OCI-LY7 (cell line): ENCODE results near the gene MEGF6. TPM values are rescaled to one million over a fixed set of nuclear protein-coding genes. Genes with fewer than 3 reads are reported as not detected.

Source experiments
- BruUV-seq: library from RNA; stranded (reverse); fragments of 400-500 nt; replicated peaks from 2 replicates; lab custom pipeline; 2021; lab: Mats Ljungman, UMichigan
- CTCF ChIA-PET: fragments of 300-600 bp; sonication (Branson Sonifier 250); formaldehyde crosslinking; loops from one replicate; lab custom pipeline; 2022; ENCODE audit warnings: antibody characterized with exemption; ENCODE audit not compliant: unreplicated experiment; lab: Charles Lee
- POLR2A ChIA-PET: fragments of 300-600 bp; sonication (Branson Sonifier 250); formaldehyde crosslinking; loops from one replicate; lab custom pipeline; 2022; ENCODE audit warnings: antibody characterized with exemption; lab: Charles Lee
- DNase-seq: peaks from one replicate; pipeline ENCODE4 v3.0.0-alpha.2; 2015; ENCODE audit warnings: low spot score
- H2AFZ ChIP-seq: fragments of 200-600 bp; sonication (generic), shearing (Covaris generic); 2 replicates; pipeline ENCODE4 v1.6.1; 2014; ENCODE audit warnings: mild to moderate bottlenecking, antibody characterized with exemption, low read length, moderate library complexity
- H3K27ac ChIP-seq: fragments of 200-600 bp; sonication (generic); 2 replicates; pipeline ENCODE4 v1.5.1; 2014; ENCODE audit warnings: mixed run types, low read depth, mild to moderate bottlenecking, moderate library complexity, low read length, inconsistent platforms; ENCODE audit not compliant: poor library complexity, severe bottlenecking
- H3K36me3 ChIP-seq: fragments of 200-600 bp; sonication (generic); 2 replicates; pipeline ENCODE4 v1.6.1; 2014; ENCODE audit warnings: mild to moderate bottlenecking, antibody characterized with exemption, low read length, moderate library complexity, mixed read lengths; ENCODE audit not compliant: insufficient read depth
- H3K4me1 ChIP-seq: fragments of 200-600 bp; sonication (generic); 2 replicates; pipeline ENCODE4 v1.5.1; 2014; ENCODE audit warnings: mild to moderate bottlenecking, low read length; ENCODE audit not compliant: insufficient read depth, poor library complexity, severe bottlenecking
- H3K4me2 ChIP-seq: fragments of 200-600 bp; sonication (generic); 2 replicates; pipeline ENCODE4 v1.6.1; 2014; ENCODE audit warnings: mild to moderate bottlenecking, low read length
- H3K4me3 ChIP-seq: fragments of 200-600 bp; sonication (generic); 2 replicates; pipeline ENCODE4 v1.5.1; 2014; ENCODE audit warnings: mild to moderate bottlenecking, low read depth, low read length; ENCODE audit not compliant: poor library complexity, severe bottlenecking
- H3K79me2 ChIP-seq: fragments of 200-600 bp; sonication (generic); 2 replicates; pipeline ENCODE4 v1.6.1; 2016; ENCODE audit warnings: low read depth, mild to moderate bottlenecking, low read length, moderate library complexity, mixed read lengths; ENCODE audit not compliant: insufficient read depth
- H3K9me2 ChIP-seq: fragments of 200-600 bp; sonication (generic); 2 replicates; pipeline ENCODE4 v1.6.1; 2016; ENCODE audit warnings: mild to moderate bottlenecking, low read length, mixed read lengths; ENCODE audit not compliant: insufficient read depth
- H3K9me3 ChIP-seq: fragments of 200-600 bp; sonication (generic); 2 replicates; pipeline ENCODE4 v1.6.1; 2014; ENCODE audit warnings: mild to moderate bottlenecking, mixed run types, low read length, mixed read lengths
- H4K20me1 ChIP-seq: fragments of 200-600 bp; sonication (generic); 2 replicates; pipeline ENCODE4 v1.6.1; 2014; ENCODE audit warnings: mild to moderate bottlenecking, antibody characterized with exemption, low read length, moderate library complexity, mixed read lengths; ENCODE audit not compliant: insufficient read depth
- EZH2phosphoT487 ChIP-seq: fragments of 200-600 bp; sonication (generic); IDR thresholded peaks from 2 replicates; pipeline ENCODE4 v1.6.1; 2018; ENCODE audit warnings: low read depth, borderline replicate concordance, mild to moderate bottlenecking, mixed run types, antibody characterized with exemption, low read length, moderate library complexity, mixed read lengths
- intact Hi-C: fragments of 100-400 bp; cut with micrococcal nuclease; formaldehyde crosslinking; loops from one replicate; pipeline ENCODE4 v1.10.0; 2022; ENCODE audit not compliant: unreplicated experiment
- total RNA-seq, 2 experiments: library from RNA; depleted of rRNA in 1 of 2; stranded (reverse); fragments of >200 nt in 1 of 2; shearing (Covaris generic) in 1 of 2; gene quantifications; 2 replicates each; pipeline ENCODE4 v1.2.3, GENCODE V29; 2014 to 2022
- TF ChIP-seq, protein P1 (sequence below): fragments of 200-600 bp; sonication (generic); conservative IDR thresholded peaks from 2 replicates; pipeline ENCODE4 v1.5.1; 2014; ENCODE audit warnings: mild to moderate bottlenecking, antibody characterized with exemption, low read length, moderate library complexity, mixed read lengths

MEGF6 gene
- total RNA-seq, 2 experiments from 2014 or later: 0.15 to 0.32 TPM

DNA sequence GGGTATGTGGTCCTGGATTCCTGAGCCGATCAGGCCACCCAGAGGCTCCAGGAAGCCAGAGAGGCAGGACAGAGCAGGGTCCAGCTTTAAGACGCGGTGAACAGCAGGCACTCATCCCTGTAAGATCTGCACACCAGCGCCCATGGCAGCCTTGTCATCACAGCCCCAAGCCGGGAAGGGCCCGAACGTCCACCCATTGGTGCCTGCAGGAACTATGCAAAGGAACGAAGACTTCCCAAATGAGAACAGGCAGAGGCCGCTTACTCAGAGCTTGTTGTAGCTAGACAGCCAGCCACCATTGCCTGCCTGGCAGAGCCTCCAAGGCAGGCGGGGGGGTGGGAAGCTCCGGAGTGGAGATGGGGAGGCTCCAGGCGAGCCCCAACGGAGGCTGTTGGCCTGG lies 169.0 kb downstream of the MEGF6 start:
- no peaks in the 10 kb centered on the region for H3K4me1 ChIP-seq
- H3K9me3 ChIP-seq: no peaks in the 10 kb centered on the region
- H3K4me2 ChIP-seq: no peak overlapping the region
- CTCF ChIA-PET: no interaction called here
- intact Hi-C loops: no loop called here
- no TSS peak for BruUV-seq
- H3K4me3 ChIP-seq: no peak overlapping the region
- no peak overlapping the region for H3K27ac ChIP-seq
- no peaks in the 10 kb centered on the region for H3K9me2 ChIP-seq
- H3K36me3 ChIP-seq: no peaks in the 10 kb centered on the region
- DNase-seq: no peak
- H2AFZ ChIP-seq: no peak overlapping the region
- H3K79me2 ChIP-seq: no peaks in the 10 kb centered on the region
- POLR2A ChIA-PET: interaction anchor here (1.1 kb wide), 1 partner anchor 11 kb away, joined by 4 read pairs; no protein-coding TSS in a partner anchor
- no peak for TF ChIP-seq EZH2phosphoT487
- TF ChIP-seq, protein P1, sequence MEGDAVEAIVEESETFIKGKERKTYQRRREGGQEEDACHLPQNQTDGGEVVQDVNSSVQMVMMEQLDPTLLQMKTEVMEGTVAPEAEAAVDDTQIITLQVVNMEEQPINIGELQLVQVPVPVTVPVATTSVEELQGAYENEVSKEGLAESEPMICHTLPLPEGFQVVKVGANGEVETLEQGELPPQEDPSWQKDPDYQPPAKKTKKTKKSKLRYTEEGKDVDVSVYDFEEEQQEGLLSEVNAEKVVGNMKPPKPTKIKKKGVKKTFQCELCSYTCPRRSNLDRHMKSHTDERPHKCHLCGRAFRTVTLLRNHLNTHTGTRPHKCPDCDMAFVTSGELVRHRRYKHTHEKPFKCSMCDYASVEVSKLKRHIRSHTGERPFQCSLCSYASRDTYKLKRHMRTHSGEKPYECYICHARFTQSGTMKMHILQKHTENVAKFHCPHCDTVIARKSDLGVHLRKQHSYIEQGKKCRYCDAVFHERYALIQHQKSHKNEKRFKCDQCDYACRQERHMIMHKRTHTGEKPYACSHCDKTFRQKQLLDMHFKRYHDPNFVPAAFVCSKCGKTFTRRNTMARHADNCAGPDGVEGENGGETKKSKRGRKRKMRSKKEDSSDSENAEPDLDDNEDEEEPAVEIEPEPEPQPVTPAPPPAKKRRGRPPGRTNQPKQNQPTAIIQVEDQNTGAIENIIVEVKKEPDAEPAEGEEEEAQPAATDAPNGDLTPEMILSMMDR: no peak
- no peaks in the 10 kb centered on the region for H4K20me1 ChIP-seq

DNA sequence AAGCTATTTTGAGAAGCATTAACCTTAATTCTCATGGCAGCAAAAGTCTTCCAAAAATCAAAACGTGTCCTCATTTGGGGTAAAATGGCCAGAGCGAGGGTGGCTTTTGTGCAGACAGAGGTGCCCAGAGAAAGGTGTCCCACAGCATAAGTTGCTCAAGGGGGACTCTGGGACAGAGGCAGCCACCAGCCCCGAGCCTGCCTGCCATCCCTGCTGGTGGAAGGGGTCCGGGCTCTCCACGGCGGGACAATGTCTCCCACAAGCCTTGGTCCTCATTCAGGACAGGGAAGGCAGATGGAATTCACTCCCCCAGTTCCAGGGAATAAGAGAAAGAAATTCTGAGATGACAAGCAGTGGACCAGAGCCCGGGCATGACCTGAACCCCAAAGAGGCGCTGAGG lies 169.4 kb downstream of the MEGF6 start:
- no peak for TF ChIP-seq EZH2phosphoT487
- TF ChIP-seq, protein P1: no peak
- no TSS peak for BruUV-seq

DNA sequence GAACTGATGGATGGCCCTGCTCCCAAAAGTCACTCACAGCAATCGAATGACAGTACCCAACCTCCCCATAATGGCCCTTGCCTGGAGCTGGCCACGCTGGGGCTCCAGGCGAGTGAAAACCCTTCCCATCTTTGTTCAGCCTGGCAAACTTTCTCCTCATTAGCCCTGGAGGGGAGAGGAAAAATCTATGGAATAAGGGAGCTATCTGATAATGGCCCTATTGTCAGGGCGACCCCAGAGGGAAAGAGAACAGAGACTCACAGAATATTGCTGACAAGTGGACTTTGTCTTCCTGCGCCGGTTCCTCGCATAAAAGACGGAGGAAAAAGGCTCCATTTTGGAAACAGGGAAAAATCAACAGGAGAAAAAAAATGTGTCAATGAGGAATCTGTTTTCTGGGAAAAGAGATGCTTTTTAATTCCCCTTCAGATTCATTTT lies 169.9 kb downstream of the MEGF6 start:
- CTCF ChIA-PET: no interaction called here
- Histone ChIP-seq H3K9me3 (no peaks in the 10 kb centered on the region), H2AFZ (no peak overlapping the region), H4K20me1 (no peaks in the 10 kb centered on the region), H3K36me3 (no peaks in the 10 kb centered on the region), H3K79me2 (no peaks in the 10 kb centered on the region), H3K9me2 (no peaks in the 10 kb centered on the region), H3K27ac (no peak overlapping the region), H3K4me1 (no peaks in the 10 kb centered on the region), H3K4me2 (no peak overlapping the region), H3K4me3 (no peak overlapping the region)
- no peak for DNase-seq
- no peak for TF ChIP-seq EZH2phosphoT487
- TF ChIP-seq, protein P1: no peak
- no TSS peak for BruUV-seq
- POLR2A ChIA-PET: interaction anchor here (1.1 kb wide), 1 partner anchor 11 kb away, joined by 4 read pairs; no protein-coding TSS in a partner anchor
- intact Hi-C loops: no loop called here

More for the DNA sequence above, 169.4 kb downstream of the MEGF6 start:
- no peaks in the 10 kb centered on the region for H3K79me2 ChIP-seq
- no peaks in the 10 kb centered on the region for H4K20me1 ChIP-seq
- POLR2A ChIA-PET: interaction anchor here (1.1 kb wide), 1 partner anchor 11 kb away, joined by 4 read pairs; no protein-coding TSS in a partner anchor
- no peak overlapping the region for H3K4me3 ChIP-seq
- H3K4me2 ChIP-seq: no peak overlapping the region
- no peaks in the 10 kb centered on the region for H3K4me1 ChIP-seq
- DNase-seq: no peak
- intact Hi-C loops: no loop called here
- H3K27ac ChIP-seq: no peak overlapping the region
- no peaks in the 10 kb centered on the region for H3K9me3 ChIP-seq
- CTCF ChIA-PET: no interaction called here
- no peaks in the 10 kb centered on the region for H3K36me3 ChIP-seq
- no peaks in the 10 kb centered on the region for H3K9me2 ChIP-seq
- H2AFZ ChIP-seq: no peak overlapping the region
